Measurements from ENCODE around the gene KIF6. TPM values are rescaled to one million over a fixed set of nuclear protein-coding genes. Genes with fewer than 3 reads are reported as not detected.
"Not testable (repeated sequence)": the region's sequence is repeated elsewhere in the genome, so short reads cannot be mapped to it uniquely, and the experiment has no call there.

KIF6 gene
- total RNA-seq, 2 donors from 2014 or later = 0.46 TPM; not detected in 1

- H3K27ac Mint-ChIP-seq = no peak overlapping the region
- ATAC-seq (replicated peaks in 1 of 2) = no peak
- H3K27me3 Mint-ChIP-seq (ENCODE audit: low read depth) = peaks cover 21% of the 10 kb centered on the region
- no peaks in the 10 kb centered on the region for H3K9me3 Mint-ChIP-seq
- H3K36me3 Mint-ChIP-seq (ENCODE audit: insufficient read depth in 2 of 2) = no peaks in the 10 kb centered on the region
- no peak overlapping the region for H3K4me3 Mint-ChIP-seq
- DNase-seq = no peak
- H3K4me1 Mint-ChIP-seq (ENCODE audit: low read depth) = peaks cover 9% of the 10 kb centered on the region
These were observed 197.2 kb downstream of the KIF6 start for GRCh38 chr6:39527792-39528564.

- ATAC-seq (replicated peaks in 1 of 2) = no peak
- Mint-ChIP-seq H3K36me3 (ENCODE audit: insufficient read depth in 2 of 2) (no peaks in the 10 kb centered on the region), H3K27me3 (ENCODE audit: low read depth) (peaks cover 20% of the 10 kb centered on the region), H3K27ac (no peak overlapping the region), H3K4me3 (no peak overlapping the region), H3K9me3 (no peaks in the 10 kb centered on the region), H3K4me1 (ENCODE audit: low read depth) (no peaks in the 10 kb centered on the region)
- no peak for DNase-seq
These were observed 201.2 kb downstream of the KIF6 start for GRCh38 chr6:39524007-39524406.

GRCh38 chr6:39521958-39522357 is 203.2 kb downstream of the KIF6 start:
- no peaks in the 10 kb centered on the region for H3K4me1 Mint-ChIP-seq (ENCODE audit: low read depth)
- DNase-seq = no peak
- H3K9me3 Mint-ChIP-seq = no peaks in the 10 kb centered on the region
- no peak overlapping the region for H3K4me3 Mint-ChIP-seq
- H3K36me3 Mint-ChIP-seq (ENCODE audit: insufficient read depth in 2 of 2) = no peaks in the 10 kb centered on the region
- H3K27me3 Mint-ChIP-seq (ENCODE audit: low read depth) = peaks cover 20% of the 10 kb centered on the region
- no peak for ATAC-seq (replicated peaks in 1 of 2)
- H3K27ac Mint-ChIP-seq = no peak overlapping the region

GRCh38 chr6:39520916-39521315 is 204.3 kb downstream of the KIF6 start:
- H3K27me3 Mint-ChIP-seq (ENCODE audit: low read depth) = peaks cover 14% of the 10 kb centered on the region
- H3K4me3 Mint-ChIP-seq = no peak overlapping the region
- H3K36me3 Mint-ChIP-seq (ENCODE audit: insufficient read depth in 2 of 2) = no peaks in the 10 kb centered on the region
- ATAC-seq (replicated peaks in 1 of 2) (no peak), DNase-seq (no peak)
- H3K9me3 Mint-ChIP-seq = no peaks in the 10 kb centered on the region
- no peaks in the 10 kb centered on the region for H3K4me1 Mint-ChIP-seq (ENCODE audit: low read depth)
- no peak overlapping the region for H3K27ac Mint-ChIP-seq

GRCh38 chr6:39520411-39520810 is 204.8 kb downstream of the KIF6 start:
- Mint-ChIP-seq H3K36me3 (ENCODE audit: insufficient read depth in 2 of 2) (no peaks in the 10 kb centered on the region), H3K9me3 (no peaks in the 10 kb centered on the region), H3K4me1 (ENCODE audit: low read depth) (no peaks in the 10 kb centered on the region), H3K27ac (no peak overlapping the region), H3K27me3 (ENCODE audit: low read depth) (peaks cover 16% of the 10 kb centered on the region), H3K4me3 (no peak overlapping the region)
- ATAC-seq (replicated peaks in 1 of 2) = no peak
- DNase-seq = no peak

GRCh38 chr6:39518221-39518620 is 207.0 kb downstream of the KIF6 start:
- Mint-ChIP-seq H3K4me3 (no peak overlapping the region), H3K36me3 (ENCODE audit: insufficient read depth in 2 of 2) (no peaks in the 10 kb centered on the region), H3K4me1 (ENCODE audit: low read depth) (no peaks in the 10 kb centered on the region), H3K9me3 (no peaks in the 10 kb centered on the region), H3K27ac (no peak overlapping the region), H3K27me3 (ENCODE audit: low read depth) (peaks cover 28% of the 10 kb centered on the region)
- ATAC-seq (replicated peaks in 1 of 2) (no peak), DNase-seq (no peak)

GRCh38 chr6:39517756-39518155 is 207.5 kb downstream of the KIF6 start:
- Mint-ChIP-seq H3K4me1 (ENCODE audit: low read depth) (no peaks in the 10 kb centered on the region), H3K36me3 (ENCODE audit: insufficient read depth in 2 of 2) (no peaks in the 10 kb centered on the region), H3K27ac (no peak overlapping the region), H3K4me3 (no peak overlapping the region), H3K27me3 (ENCODE audit: low read depth) (peaks cover 28% of the 10 kb centered on the region), H3K9me3 (no peaks in the 10 kb centered on the region)
- ATAC-seq (replicated peaks in 1 of 2) (no peak), DNase-seq (no peak)

GRCh38 chr6:39516471-39516870 is 208.7 kb downstream of the KIF6 start:
- DNase-seq (no peak), ATAC-seq (replicated peaks in 1 of 2) (no peak)
- no peak overlapping the region for H3K27ac Mint-ChIP-seq
- no peak overlapping the region for H3K4me3 Mint-ChIP-seq
- H3K27me3 Mint-ChIP-seq (ENCODE audit: low read depth) = peaks cover 28% of the 10 kb centered on the region
- no peaks in the 10 kb centered on the region for H3K36me3 Mint-ChIP-seq (ENCODE audit: insufficient read depth in 2 of 2)
- no peaks in the 10 kb centered on the region for H3K4me1 Mint-ChIP-seq (ENCODE audit: low read depth)
- no peaks in the 10 kb centered on the region for H3K9me3 Mint-ChIP-seq

GRCh38 chr6:39515471-39515870 is 209.7 kb downstream of the KIF6 start:
- Mint-ChIP-seq H3K27ac (no peak overlapping the region), H3K27me3 (ENCODE audit: low read depth) (peaks cover 28% of the 10 kb centered on the region), H3K4me1 (ENCODE audit: low read depth) (no peaks in the 10 kb centered on the region), H3K4me3 (no peak overlapping the region), H3K36me3 (ENCODE audit: insufficient read depth in 2 of 2) (no peaks in the 10 kb centered on the region), H3K9me3 (no peaks in the 10 kb centered on the region)
- ATAC-seq (replicated peaks in 1 of 2) (no peak), DNase-seq (no peak)

GRCh38 chr6:39515006-39515405 is 210.2 kb downstream of the KIF6 start:
- H3K27ac Mint-ChIP-seq = no peak overlapping the region
- H3K4me1 Mint-ChIP-seq (ENCODE audit: low read depth) = no peaks in the 10 kb centered on the region
- DNase-seq = no peak
- H3K36me3 Mint-ChIP-seq (ENCODE audit: insufficient read depth in 2 of 2) = no peaks in the 10 kb centered on the region
- no peak overlapping the region for H3K4me3 Mint-ChIP-seq
- no peaks in the 10 kb centered on the region for H3K9me3 Mint-ChIP-seq
- ATAC-seq (replicated peaks in 1 of 2) = no peak
- H3K27me3 Mint-ChIP-seq (ENCODE audit: low read depth) = peaks cover 28% of the 10 kb centered on the region

GRCh38 chr6:39509831-39510230 is 215.4 kb downstream of the KIF6 start:
- not testable (repeated sequence) for H3K4me3 Mint-ChIP-seq; H3K4me1 Mint-ChIP-seq (ENCODE audit: low read depth); H3K27me3 Mint-ChIP-seq (ENCODE audit: low read depth); H3K36me3 Mint-ChIP-seq (ENCODE audit: insufficient read depth in 2 of 2); ATAC-seq (replicated peaks in 1 of 2); H3K27ac Mint-ChIP-seq; H3K9me3 Mint-ChIP-seq; DNase-seq

GRCh38 chr6:39508515-39508914 is 216.7 kb downstream of the KIF6 start:
- Mint-ChIP-seq H3K4me3 (no peak overlapping the region), H3K36me3 (ENCODE audit: insufficient read depth in 2 of 2) (no peaks in the 10 kb centered on the region), H3K4me1 (ENCODE audit: low read depth) (no peaks in the 10 kb centered on the region), H3K27ac (no peak overlapping the region), H3K27me3 (ENCODE audit: low read depth) (peaks cover 11% of the 10 kb centered on the region), H3K9me3 (peaks cover 0 to 3% of the 10 kb centered on the region in 2 donors)
- no peak for ATAC-seq (replicated peaks in 1 of 2)
- no peak for DNase-seq

GRCh38 chr6:39507331-39507998 is 217.7 kb downstream of the KIF6 start:
- Mint-ChIP-seq H3K36me3 (ENCODE audit: insufficient read depth in 2 of 2) (peaks cover 0 to 4% of the 10 kb centered on the region in 2 donors), H3K4me3 (no peak overlapping the region), H3K27ac (no peak overlapping the region), H3K9me3 (peaks cover under 1 to 9% of the 10 kb centered on the region in 2 donors), H3K4me1 (ENCODE audit: low read depth) (no peaks in the 10 kb centered on the region), H3K27me3 (ENCODE audit: low read depth) (peaks cover 18% of the 10 kb centered on the region)
- ATAC-seq (replicated peaks in 1 of 2) (no peak), DNase-seq (no peak)
